Measurements from ENCODE around the gene EEF1AKMT3.

GRCh38 chr12:57764662-57765002 lies 7.8 kb upstream of the EEF1AKMT3 start:
- TF ChIP-seq POLR2AphosphoS5 (IDR thresholded peaks at IDR 0.05), result no peak
- TF ChIP-seq EP300 (IDR thresholded peaks at IDR 0.05), result no peak
- TF ChIP-seq CTCF (IDR thresholded peaks at IDR 0.05), result no peak

All from sigmoid colon (tissue), 4 donors.